Breast epithelium (tissue), 4 donors: Measurements from ENCODE around the gene GYPA. TPM values are rescaled to one million over a fixed set of nuclear protein-coding genes. Genes with fewer than 3 reads are reported as not detected.
"Not testable (repeated sequence)": the region's sequence is repeated elsewhere in the genome, so short reads cannot be mapped to it uniquely, and the experiment has no call there.

Source experiments
- DNase-seq, 2 donors: peaks; one replicate each; pipeline ENCODE4 v3.0.0-alpha.2; 2019; ENCODE audit warnings: low spot score in 2 of 2
- H3K27ac ChIP-seq, 2 donors: fragments of 200-600 bp; sonication (generic) in 1 of 2; one replicate each; pipeline ENCODE4 v1.5.1; 2016 to 2019; ENCODE audit warnings: mild to moderate bottlenecking in 1 of 2
- H3K27me3 ChIP-seq, 2 donors: fragments of 200-600 bp; sonication (generic) in 1 of 2; one replicate each; pipeline versions ENCODE4 v1.5.1 to v1.6.0; 2017 to 2019; ENCODE audit warnings: control low read depth in 1 of 2, mild to moderate bottlenecking in 1 of 2
- H3K36me3 ChIP-seq: fragments of 200-600 bp; one replicate; pipeline ENCODE4 v1.5.1; 2019
- H3K4me1 ChIP-seq, 2 donors: fragments of 200-600 bp; sonication (generic); one replicate each; pipeline ENCODE4 v1.5.1; 2016 to 2019; ENCODE audit warnings: control low read depth in 1 of 2
- H3K4me3 ChIP-seq, 3 donors: fragments of 200-600 bp; sonication (generic); 1 replicate in 2 of 3; 2 replicates in 1 of 3; pipeline ENCODE4 v1.5.1; 2016 to 2019; ENCODE audit warnings: mild to moderate bottlenecking in 3 of 3, moderate library complexity in 2 of 3
- H3K9me3 ChIP-seq, 2 donors: fragments of 200-600 bp; sonication (generic) in 1 of 2; one replicate each; pipeline ENCODE4 v1.5.1; 2016 to 2019; ENCODE audit warnings: control low read depth in 1 of 2
- CTCF ChIP-seq, 3 donors: fragments of 450-650 bp; IDR thresholded peaks; one replicate each; pipeline ENCODE4 v1.5.1; 2016 to 2017; ENCODE audit warnings: antibody characterized with exemption in 3 of 3, mild to moderate bottlenecking in 3 of 3, moderate library complexity in 3 of 3
- POLR2A ChIP-seq: fragments of 450-650 bp; IDR thresholded peaks from one replicate; pipeline ENCODE4 v1.6.1; 2016; ENCODE audit warnings: antibody characterized with exemption, mild to moderate bottlenecking, moderate library complexity
- POLR2AphosphoS5 ChIP-seq, 3 donors: sonication (generic); formaldehyde crosslinking; IDR thresholded peaks; one replicate each; pipeline ENCODE4 v1.6.1; 2017; ENCODE audit warnings: antibody characterized with exemption in 3 of 3
- intact Hi-C: fragments of 100-400 bp; cut with DNase I; formaldehyde crosslinking; loops from one replicate; pipeline ENCODE4 v1.15.1; 2023; ENCODE audit warnings: low total_unique reads
- total RNA-seq, 3 donors: library from RNA; depleted of rRNA; stranded (reverse); fragments of >200 nt; gene quantifications; one replicate each; pipeline ENCODE4 v1.1.0, GENCODE V29; 2016

GYPA gene
- not detected for total RNA-seq

GRCh38 chr4:144140594-144141295, at the start of gene GYPA:
Gene GYPA (minus strand): TSS chr4:144140718. CDS start chr4:144140635, 83 bp downstream.
- H3K4me1 ChIP-seq, DNase-seq, H3K4me3 ChIP-seq, H3K27me3 ChIP-seq, H3K27ac ChIP-seq, H3K36me3 ChIP-seq, H3K9me3 ChIP-seq, intact Hi-C loops: not testable (repeated sequence)

GRCh38 chr4:144190009-144190408, 49.5 kb upstream of the GYPA start:
- peaks cover 0 to 3% of the 10 kb centered on the region in 2 donors for H3K27me3 ChIP-seq
- H3K36me3 ChIP-seq, result no peaks in the 10 kb centered on the region
- no peak overlapping the region for H3K27ac ChIP-seq
- TF ChIP-seq POLR2AphosphoS5 (IDR thresholded peaks at IDR 0.05), result no peak
- TF ChIP-seq CTCF (IDR thresholded peaks at IDR 0.05), result no peak
- TF ChIP-seq POLR2A, result no peak
- no peaks in the 10 kb centered on the region for H3K9me3 ChIP-seq
- no peaks in the 10 kb centered on the region for H3K4me1 ChIP-seq
- no peak for DNase-seq
- intact Hi-C loops, result no loop called here
- H3K4me3 ChIP-seq, result no peak overlapping the region

GRCh38 chr4:144189121-144189520, 48.6 kb upstream of the GYPA start:
- Histone ChIP-seq H3K4me3 (no peak overlapping the region), H3K27ac (no peak overlapping the region), H3K4me1 (no peaks in the 10 kb centered on the region), H3K27me3 (peaks cover 0 to 3% of the 10 kb centered on the region in 2 donors), H3K36me3 (no peaks in the 10 kb centered on the region), H3K9me3 (no peaks in the 10 kb centered on the region)
- DNase-seq, result no peak
- intact Hi-C loops, result no loop called here
- TF ChIP-seq POLR2AphosphoS5 (IDR thresholded peaks at IDR 0.05), result no peak
- no peak for TF ChIP-seq CTCF (IDR thresholded peaks at IDR 0.05)
- no peak for TF ChIP-seq POLR2A

- DNase-seq, result no peak
- Histone ChIP-seq H3K9me3 (no peaks in the 10 kb centered on the region), H3K27ac (no peak overlapping the region), H3K36me3 (no peaks in the 10 kb centered on the region), H3K4me1 (no peaks in the 10 kb centered on the region), H3K4me3 (no peak overlapping the region), H3K27me3 (no peaks in the 10 kb centered on the region)
- intact Hi-C loops, result no loop called here
- TF ChIP-seq CTCF (IDR thresholded peaks at IDR 0.05), result no peak
- TF ChIP-seq POLR2AphosphoS5 (IDR thresholded peaks at IDR 0.05), result no peak
- no peak for TF ChIP-seq POLR2A
These were observed 44.6 kb upstream of the GYPA start for GRCh38 chr4:144185086-144185485.

- no peaks in the 10 kb centered on the region for H3K4me1 ChIP-seq
- TF ChIP-seq CTCF (IDR thresholded peaks at IDR 0.05), result no peak
- TF ChIP-seq POLR2A, result no peak
- TF ChIP-seq POLR2AphosphoS5 (IDR thresholded peaks at IDR 0.05), result no peak
- no peaks in the 10 kb centered on the region for H3K27me3 ChIP-seq
- H3K27ac ChIP-seq, result no peak overlapping the region
- DNase-seq, result no peak
- H3K36me3 ChIP-seq, result no peaks in the 10 kb centered on the region
- H3K9me3 ChIP-seq, result no peaks in the 10 kb centered on the region
- H3K4me3 ChIP-seq, result no peak overlapping the region
- intact Hi-C loops, result no loop called here
These were observed 42.6 kb upstream of the GYPA start for GRCh38 chr4:144183165-144183564.
